ENCODE results near the gene SCRN1. TPM values are rescaled to one million over a fixed set of nuclear protein-coding genes. Genes with fewer than 3 reads are reported as not detected.

SCRN1 gene
- total RNA-seq, 6 experiments from 2014 or later, result 137 to 168 (median 145) TPM

GRCh38 chr7:29935111-29935510, 54.5 kb downstream of the SCRN1 start:
- H3K4me1 Mint-ChIP-seq (ENCODE audit: low read depth), result peaks cover 49% of the 10 kb centered on the region
- H3K4me3 Mint-ChIP-seq, result no peak overlapping the region
- peaks cover 64% of the 10 kb centered on the region for H3K36me3 Mint-ChIP-seq (ENCODE audit: low read depth)
- no peaks in the 10 kb centered on the region for H3K9me3 Mint-ChIP-seq
- peaks cover 2% of the 10 kb centered on the region; the same call in 1 of the 2 replicates for H3K27me3 Mint-ChIP-seq (ENCODE audit: insufficient read depth)
- peak; percentile 18 for DNase-seq
- TF ChIP-seq CTCF (IDR thresholded peaks at IDR 0.05), result no peak
- peak overlapping the region; percentile 20 for H3K27ac Mint-ChIP-seq

GRCh38 chr7:29929018-29929807, 60.4 kb downstream of the SCRN1 start:
- Mint-ChIP-seq H3K9me3 (no peaks in the 10 kb centered on the region), H3K27me3 (ENCODE audit: insufficient read depth) (no peaks in the 10 kb centered on the region; the same call in 1 of the 2 replicates), H3K4me3 (no peak overlapping the region), H3K36me3 (ENCODE audit: low read depth) (peaks cover 31% of the 10 kb centered on the region), H3K27ac (no peak overlapping the region), H3K4me1 (ENCODE audit: low read depth) (peaks cover 26% of the 10 kb centered on the region)
- TF ChIP-seq CTCF (IDR thresholded peaks at IDR 0.05), result no peak
- DNase-seq, result no peak

- TF ChIP-seq CTCF (IDR thresholded peaks at IDR 0.05), result no peak
- no peak for DNase-seq
- Mint-ChIP-seq H3K4me3 (no peak overlapping the region), H3K27ac (no peak overlapping the region), H3K4me1 (ENCODE audit: low read depth) (peaks cover 9% of the 10 kb centered on the region), H3K9me3 (no peaks in the 10 kb centered on the region), H3K36me3 (ENCODE audit: low read depth) (peaks cover 25% of the 10 kb centered on the region), H3K27me3 (ENCODE audit: insufficient read depth) (peaks cover 2% of the 10 kb centered on the region; the same call in 1 of the 2 replicates)
These were observed 62.9 kb downstream of the SCRN1 start for GRCh38 chr7:29926741-29927140.

- Mint-ChIP-seq H3K27ac (no peak overlapping the region), H3K36me3 (ENCODE audit: low read depth) (peaks cover 23% of the 10 kb centered on the region), H3K4me1 (ENCODE audit: low read depth) (peaks cover 4% of the 10 kb centered on the region), H3K4me3 (no peak overlapping the region), H3K9me3 (no peaks in the 10 kb centered on the region), H3K27me3 (ENCODE audit: insufficient read depth) (peaks cover 2% of the 10 kb centered on the region; the same call in 1 of the 2 replicates)
- DNase-seq, result no peak
- no peak for TF ChIP-seq CTCF (IDR thresholded peaks at IDR 0.05)
These were observed 63.4 kb downstream of the SCRN1 start for GRCh38 chr7:29926216-29926615.

GRCh38 chr7:29924684-29925083, 64.9 kb downstream of the SCRN1 start:
- DNase-seq, result no peak
- Mint-ChIP-seq H3K27ac (no peak overlapping the region; the same call in 1 of the 2 replicates), H3K27me3 (ENCODE audit: insufficient read depth) (peaks cover 2% of the 10 kb centered on the region; the same call in 1 of the 2 replicates), H3K9me3 (no peaks in the 10 kb centered on the region), H3K4me3 (no peak overlapping the region), H3K36me3 (ENCODE audit: low read depth) (peaks cover 22% of the 10 kb centered on the region), H3K4me1 (ENCODE audit: low read depth) (no peaks in the 10 kb centered on the region)
- TF ChIP-seq CTCF (IDR thresholded peaks at IDR 0.05), result no peak
